ENCODE data around the gene MBP. TPM values are rescaled to one million over a fixed set of nuclear protein-coding genes. Genes with fewer than 3 reads are reported as not detected.

MBP gene
- total RNA-seq, 1 donor from 2014 or later = 92.7 TPM

DNA sequence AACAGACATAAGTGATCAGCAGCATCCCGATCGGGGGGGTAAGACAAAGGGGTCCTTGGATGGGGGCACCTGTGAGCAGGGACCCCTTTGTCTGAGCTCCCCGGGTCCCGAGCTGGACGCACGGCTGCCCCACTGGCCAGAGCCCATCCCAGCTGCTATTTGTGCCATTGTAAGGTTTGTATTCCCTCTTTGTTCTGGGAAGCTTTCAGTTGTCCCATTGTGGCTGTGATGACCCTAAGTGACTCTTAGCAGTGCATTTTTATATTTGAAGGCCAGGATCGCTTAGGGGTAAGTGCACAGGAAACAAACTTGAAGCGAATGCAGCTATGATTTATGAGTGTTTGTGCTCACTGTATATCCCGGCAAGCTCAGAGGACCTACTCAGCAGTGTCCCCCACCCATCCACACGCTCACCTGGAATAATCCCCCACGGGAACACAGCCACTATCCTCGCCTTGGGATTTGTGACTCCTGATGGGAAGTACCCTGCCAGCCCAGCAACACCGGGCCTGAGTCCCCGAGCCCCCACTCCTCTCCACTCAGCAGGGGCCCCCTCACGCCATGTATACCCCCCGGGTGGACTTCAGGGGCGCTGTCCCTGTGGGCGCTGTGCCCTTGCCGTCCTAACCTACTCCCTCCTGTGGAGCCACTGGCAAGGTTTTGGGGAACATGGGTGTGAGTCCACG is 80.1 kb downstream of the MBP start:
- ChIA-PET CTCF (interaction anchor here (0.9 to 5.6 kb wide), 7 partner anchors 17 to 159 kb away, joined by 3 to 43 read pairs (median 10); no protein-coding TSS in a partner anchor), POLR2A (interaction anchor here (0.9 to 8.2 kb wide), 12 partner anchors 10 to 159 kb away, joined by 3 to 154 read pairs (median 4); partner anchors contain the start of gene MBP)
- TF ChIP-seq, protein P1, sequence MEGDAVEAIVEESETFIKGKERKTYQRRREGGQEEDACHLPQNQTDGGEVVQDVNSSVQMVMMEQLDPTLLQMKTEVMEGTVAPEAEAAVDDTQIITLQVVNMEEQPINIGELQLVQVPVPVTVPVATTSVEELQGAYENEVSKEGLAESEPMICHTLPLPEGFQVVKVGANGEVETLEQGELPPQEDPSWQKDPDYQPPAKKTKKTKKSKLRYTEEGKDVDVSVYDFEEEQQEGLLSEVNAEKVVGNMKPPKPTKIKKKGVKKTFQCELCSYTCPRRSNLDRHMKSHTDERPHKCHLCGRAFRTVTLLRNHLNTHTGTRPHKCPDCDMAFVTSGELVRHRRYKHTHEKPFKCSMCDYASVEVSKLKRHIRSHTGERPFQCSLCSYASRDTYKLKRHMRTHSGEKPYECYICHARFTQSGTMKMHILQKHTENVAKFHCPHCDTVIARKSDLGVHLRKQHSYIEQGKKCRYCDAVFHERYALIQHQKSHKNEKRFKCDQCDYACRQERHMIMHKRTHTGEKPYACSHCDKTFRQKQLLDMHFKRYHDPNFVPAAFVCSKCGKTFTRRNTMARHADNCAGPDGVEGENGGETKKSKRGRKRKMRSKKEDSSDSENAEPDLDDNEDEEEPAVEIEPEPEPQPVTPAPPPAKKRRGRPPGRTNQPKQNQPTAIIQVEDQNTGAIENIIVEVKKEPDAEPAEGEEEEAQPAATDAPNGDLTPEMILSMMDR (IDR thresholded peaks at IDR 0.05) = no peak
- Mint-ChIP-seq H3K9me3 (no peaks in the 10 kb centered on the region), H3K27me3 (no peaks in the 10 kb centered on the region), H3K36me3 (ENCODE audit: low read depth) (peaks cover 14% of the 10 kb centered on the region), H3K4me3 (peak overlapping the region; percentile 25), H3K4me1 (peaks cover 65% of the 10 kb centered on the region), H3K27ac (peak overlapping the region; percentile 91)
- intact Hi-C loops (cut with micrococcal nuclease) = no loop called here
- ATAC-seq (ENCODE audit: low read depth) (no peak), DNase-seq (no peak)

DNA sequence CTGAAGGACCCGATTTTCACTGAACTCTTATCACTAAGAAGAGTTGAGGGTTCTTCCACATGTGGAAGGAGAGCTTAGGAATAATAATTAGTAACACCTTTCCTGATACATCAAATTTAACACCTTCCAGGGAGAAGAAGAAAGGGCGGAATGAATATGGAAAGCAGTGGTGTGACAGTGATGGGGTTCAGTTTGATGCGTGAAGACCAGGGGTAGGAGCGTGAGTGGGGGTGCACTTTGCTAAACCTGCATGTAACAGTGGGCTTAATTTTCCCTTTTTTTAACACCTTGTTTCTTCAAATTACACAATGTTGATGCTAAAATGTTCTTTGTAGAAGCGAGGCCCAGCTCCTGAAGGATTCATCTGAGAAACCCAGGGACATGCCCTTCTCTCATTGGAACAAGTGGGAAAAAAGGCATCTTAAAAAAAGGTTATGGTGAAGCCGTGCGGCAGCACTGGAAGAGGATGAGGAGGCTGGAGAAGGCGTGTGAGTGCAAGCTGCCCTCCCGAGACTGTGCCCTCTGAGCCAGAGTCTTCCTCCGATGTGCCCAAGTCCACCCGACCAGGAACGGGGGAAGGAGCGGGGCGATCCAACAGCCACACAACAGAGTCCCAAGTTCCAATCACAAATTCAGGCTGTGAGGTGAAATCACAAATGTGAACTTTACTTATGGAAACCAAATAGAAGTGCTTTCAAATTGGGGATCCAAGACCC is 80.8 kb downstream of the MBP start:
- ATAC-seq (ENCODE audit: low read depth) (no peak), DNase-seq (no peak)
- Mint-ChIP-seq H3K27me3 (no peaks in the 10 kb centered on the region), H3K4me3 (no peak overlapping the region), H3K27ac (peak overlapping the region; percentile 91), H3K36me3 (ENCODE audit: low read depth) (peaks cover 16% of the 10 kb centered on the region), H3K9me3 (no peaks in the 10 kb centered on the region), H3K4me1 (peaks cover 64% of the 10 kb centered on the region)
- ChIA-PET POLR2A (interaction anchor here (1.1 to 8.2 kb wide), 6 partner anchors 9 to 160 kb away, joined by 3 to 154 read pairs (median 5); no protein-coding TSS in a partner anchor), CTCF (interaction anchor here (1.0 to 3.6 kb wide), 4 partner anchors 47 to 160 kb away, joined by 3 to 31 read pairs (median 8); no protein-coding TSS in a partner anchor)
- TF ChIP-seq, protein P1 (IDR thresholded peaks at IDR 0.05) = no peak
- intact Hi-C loops (cut with micrococcal nuclease) = no loop called here

DNA sequence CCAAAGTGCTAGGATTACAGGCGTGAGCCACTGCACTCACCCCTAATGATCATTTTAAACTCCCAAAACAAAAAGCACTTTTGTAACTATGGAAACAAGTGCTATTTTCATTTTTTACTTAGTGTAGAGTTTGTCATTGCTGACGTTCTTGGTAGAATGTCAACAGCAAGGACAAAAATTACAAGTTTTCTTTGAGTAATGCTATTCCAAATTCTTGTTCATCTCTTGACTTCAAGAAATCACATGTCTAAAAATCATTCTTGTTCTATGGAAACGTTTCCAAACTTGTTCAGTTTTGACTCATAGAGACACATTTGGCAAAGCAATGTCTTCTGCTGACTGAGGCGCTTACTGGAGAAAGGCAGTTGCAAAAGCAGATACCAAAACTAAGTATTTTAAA is 82.6 kb downstream of the MBP start:
- H3K4me1 Mint-ChIP-seq = peaks cover 63% of the 10 kb centered on the region
- DNase-seq (no peak), ATAC-seq (ENCODE audit: low read depth) (no peak)
- no peak overlapping the region for H3K4me3 Mint-ChIP-seq
- intact Hi-C loops (cut with micrococcal nuclease) = no loop called here
- no peaks in the 10 kb centered on the region for H3K27me3 Mint-ChIP-seq
- CTCF ChIA-PET = interaction anchor here (0.9 kb wide), 1 partner anchor 18 kb away, joined by 3 read pairs; no protein-coding TSS in a partner anchor
- peaks cover 22% of the 10 kb centered on the region for H3K36me3 Mint-ChIP-seq (ENCODE audit: low read depth)
- H3K27ac Mint-ChIP-seq = no peak overlapping the region
- POLR2A ChIA-PET = interaction anchor here (1.5 kb wide), 1 partner anchor 81 kb away, joined by 3 read pairs; no protein-coding TSS in a partner anchor
- H3K9me3 Mint-ChIP-seq = no peaks in the 10 kb centered on the region
- TF ChIP-seq, protein P1 (IDR thresholded peaks at IDR 0.05) = no peak

DNA sequence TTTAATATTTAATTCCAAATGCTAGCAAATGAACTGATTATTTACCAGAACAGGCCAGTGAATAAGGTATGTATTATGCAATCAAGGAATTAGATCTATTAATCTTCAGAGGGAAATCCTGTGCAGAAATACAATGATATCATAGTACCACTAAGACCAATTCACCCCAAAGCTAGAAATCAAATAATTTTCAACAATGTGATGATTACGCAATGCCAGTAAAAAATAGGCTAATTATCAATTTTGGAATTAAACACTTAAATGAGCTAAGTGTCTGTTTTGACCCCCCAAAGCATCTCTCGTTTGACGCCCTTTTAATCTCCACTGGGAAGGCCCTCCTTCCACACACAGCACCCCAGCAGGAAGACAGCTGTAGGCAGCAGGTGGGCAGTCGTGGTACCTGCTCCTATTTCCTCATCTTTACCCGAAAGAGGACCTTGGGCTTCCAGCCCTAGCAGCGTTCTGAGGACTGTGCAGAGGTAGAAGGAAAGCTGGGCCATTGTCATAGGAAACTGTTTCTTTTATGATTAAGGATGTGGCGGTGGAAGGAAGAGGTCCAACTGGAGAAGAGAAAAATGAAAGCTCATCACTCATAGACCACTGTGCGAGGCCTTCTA is 84.7 kb downstream of the MBP start:
- ChIA-PET POLR2A (interaction anchor here (0.5 kb wide), 1 partner anchor 80 kb away, joined by 4 read pairs; no protein-coding TSS in a partner anchor), CTCF (interaction anchor here (1.1 to 1.2 kb wide), 2 partner anchors 51 to 65 kb away, joined by 4 read pairs; no protein-coding TSS in a partner anchor)
- intact Hi-C loops (cut with micrococcal nuclease) = no loop called here
- DNase-seq = no peak
- peak overlapping the region; percentile 20 for H3K27ac Mint-ChIP-seq
- no peak for ATAC-seq (ENCODE audit: low read depth)
- no peaks in the 10 kb centered on the region for H3K9me3 Mint-ChIP-seq
- no peak overlapping the region for H3K4me3 Mint-ChIP-seq
- peaks cover 43% of the 10 kb centered on the region for H3K36me3 Mint-ChIP-seq (ENCODE audit: low read depth)
- H3K4me1 Mint-ChIP-seq = peaks cover 50% of the 10 kb centered on the region
- H3K27me3 Mint-ChIP-seq = no peaks in the 10 kb centered on the region
- TF ChIP-seq, protein P1 (IDR thresholded peaks at IDR 0.05) = no peak
